Activated B cell treated with CpG ODN at 0.5 μM for 24 hours (primary cell): ENCODE measurements around the gene NBDY. TPM values are rescaled to one million over a fixed set of nuclear protein-coding genes. Genes with fewer than 3 reads are reported as not detected.

Experiments
- ATAC-seq: fragments of 200-7000 bp; cut with Tn5 transposase; one replicate; pipeline ENCODE4 v1.10.0; 2021; ENCODE audit warnings: low read depth, mild to moderate bottlenecking, moderate library complexity
- CTCF ChIA-PET: fragments of 350-600 bp; sonication (Branson Sonifier 250); formaldehyde crosslinking; loops from one replicate; lab custom pipeline; 2021; ENCODE audit warnings: antibody characterized with exemption; lab: Charles Lee
- POLR2A ChIA-PET: fragments of 350-600 bp; sonication (Branson Sonifier 250); formaldehyde crosslinking; loops from one replicate; lab custom pipeline; 2021; ENCODE audit warnings: antibody characterized with exemption; lab: Charles Lee
- DNase-seq: peaks from one replicate; pipeline ENCODE4 v3.0.0; 2022
- H3K27ac Mint-ChIP-seq: one replicate; pipeline ENCODE4 v1.8.0; 2020; ENCODE audit warnings: mixed read lengths
- H3K27me3 Mint-ChIP-seq: one replicate; pipeline ENCODE4 v1.8.0; 2021; ENCODE audit warnings: mixed read lengths
- H3K36me3 Mint-ChIP-seq: one replicate; pipeline ENCODE4 v1.8.0; 2021; ENCODE audit warnings: low read depth, mixed read lengths
- H3K4me1 Mint-ChIP-seq: one replicate; pipeline ENCODE4 v1.8.0; 2021; ENCODE audit warnings: mixed read lengths
- H3K4me3 Mint-ChIP-seq: one replicate; pipeline ENCODE4 v1.8.0; 2020; ENCODE audit warnings: mild to moderate bottlenecking, mixed read lengths
- H3K9me3 Mint-ChIP-seq: one replicate; pipeline ENCODE4 v1.8.0; 2020; ENCODE audit warnings: mixed read lengths
- CTCF ChIP-seq: fragments of 200-600 bp; IDR thresholded peaks from one replicate; pipeline ENCODE4 v1.8.0; 2022; ENCODE audit warnings: antibody characterized with exemption, mild to moderate bottlenecking
- intact Hi-C: fragments of 100-400 bp; cut with micrococcal nuclease; formaldehyde crosslinking; loops from one replicate; pipeline ENCODE4 v1.15.1; 2024
- total RNA-seq: library from RNA; stranded (reverse); gene quantifications from 2 replicates; pipeline ENCODE4 v1.2.3, GENCODE V29; 2022

The NBDY gene
- total RNA-seq, 1 donor from 2014 or later, result 41.0 TPM

- no peak for TF ChIP-seq CTCF
- ATAC-seq, result no peak
- intact Hi-C loops, result no loop called here
- H3K4me3 Mint-ChIP-seq, result no peak overlapping the region
- no peak for DNase-seq
- no peaks in the 10 kb centered on the region for H3K4me1 Mint-ChIP-seq
- CTCF ChIA-PET, result no interaction called here
- POLR2A ChIA-PET, result no interaction called here
- H3K27me3 Mint-ChIP-seq, result no peaks in the 10 kb centered on the region
- H3K27ac Mint-ChIP-seq, result no peak overlapping the region
- no peaks in the 10 kb centered on the region for H3K36me3 Mint-ChIP-seq
- H3K9me3 Mint-ChIP-seq, result no peaks in the 10 kb centered on the region
Measured at GRCh38 chrX:56860888-56861287, 131.8 kb downstream of the NBDY start.

Other genes starting within 250 kb of the NBDY start
- gene UBQLN2, start 165.6 kb upstream of the NBDY start, total RNA-seq, result 21.3 and 26.6 TPM in 2 replicates